Measurements from ENCODE around the gene BBS7. TPM values are rescaled to one million over a fixed set of nuclear protein-coding genes. Genes with fewer than 3 reads are reported as not detected.

The BBS7 gene
- polyA plus RNA-seq, 2 of the 4 experiments (the other 2 are of a cell fraction): 12.6 to 17.7 TPM

- 66% methylated on average over 6 of the region's 6 CpGs for WGBS (ENCODE audit: missing lambda C conversion rate)
- no peak overlapping the region for H3K4me3 ChIP-seq
- H3K9me3 ChIP-seq: no peaks in the 10 kb centered on the region
- ChIA-PET POLR2A (no interaction called here), CTCF (no interaction called here)
- DNase-seq (ENCODE audit: low read depth in 1 of 2, low spot score in 1 of 2) (no peak), FAIRE-seq (no peak), ATAC-seq (no peak)
- no peaks in the 10 kb centered on the region for H3K4me1 ChIP-seq
- H3K27ac ChIP-seq: no peak overlapping the region
- no peak overlapping the region for H3K4me2 ChIP-seq
- TF ChIP-seq RFX5 (IDR thresholded peaks at IDR 0.05) (no peak), CTCF (IDR thresholded peaks at IDR 0.05) (no peak), REST (IDR thresholded peaks at IDR 0.05) (no peak), POLR2AphosphoS2 (conservative IDR thresholded peaks at IDR 0.05; ENCODE audit: low read length) (no peak), GATA3 (IDR thresholded peaks at IDR 0.05; ENCODE audit: borderline replicate concordance) (no peak)
Observed at GRCh38 chr4:121776610-121777401, 93.5 kb downstream of the BBS7 start.

Other genes starting within 250 kb of the BBS7 start
- gene ANXA5, start 173.5 kb downstream of the BBS7 start, polyA plus RNA-seq (2011; rRNA removed): 330 and 356 TPM in 2 replicates
- gene ANXA5, start 173.5 kb downstream of the BBS7 start, polyA plus RNA-seq (2017; fragmentation: RNase III; extraction: RNeasy Plus Mini Kit Qiagen cat#74134 plus additional on column Dnase treatment): 412 to 461 TPM (median 441 TPM) in 3 replicates
- 0.12 TPM in 2 replicates for gene SMIM43, start 105.3 kb downstream of the BBS7 start, polyA plus RNA-seq (2011; rRNA removed)
- gene SMIM43, start 105.3 kb downstream of the BBS7 start, polyA plus RNA-seq (2017; fragmentation: RNase III; extraction: RNeasy Plus Mini Kit Qiagen cat#74134 plus additional on column Dnase treatment): 0.38 to 0.45 TPM (median 0.41 TPM) in 3 replicates
- gene EXOSC9, start 69.2 kb downstream of the BBS7 start, polyA plus RNA-seq (2011; rRNA removed): 30.7 and 43.1 TPM in 2 replicates
- 31.6 to 36.2 TPM (median 33.6 TPM) in 3 replicates for gene EXOSC9, start 69.2 kb downstream of the BBS7 start, polyA plus RNA-seq (2017; fragmentation: RNase III; extraction: RNeasy Plus Mini Kit Qiagen cat#74134 plus additional on column Dnase treatment)
- 44.2 and 51.0 TPM in 2 replicates for gene CCNA2, start 46.6 kb downstream of the BBS7 start, polyA plus RNA-seq (2011; rRNA removed)
- 33.2 to 36.8 TPM (median 34.9 TPM) in 3 replicates for gene CCNA2, start 46.6 kb downstream of the BBS7 start, polyA plus RNA-seq (2017; fragmentation: RNase III; extraction: RNeasy Plus Mini Kit Qiagen cat#74134 plus additional on column Dnase treatment)
- gene TRPC3, start 81.6 kb upstream of the BBS7 start, polyA plus RNA-seq (2011; rRNA removed): 0.04 TPM in 1 of 2 replicates, not detected in the other
- gene TRPC3, start 81.6 kb upstream of the BBS7 start, polyA plus RNA-seq (2017; fragmentation: RNase III; extraction: RNeasy Plus Mini Kit Qiagen cat#74134 plus additional on column Dnase treatment): 0.03 TPM in 1 of 3 replicates, not detected in the others